A673 (cell line): ENCODE data around the gene CFI. TPM values are rescaled to one million over a fixed set of nuclear protein-coding genes. Genes with fewer than 3 reads are reported as not detected.

Experiments
- BruUV-seq: library from RNA; stranded (reverse); fragments of 400-500 nt; replicated peaks from 2 replicates; lab custom pipeline; 2021; lab: Mats Ljungman, UMichigan
- CTCF ChIA-PET: fragments of 300-600 bp; sonication (Branson Sonifier 250); formaldehyde crosslinking; loops from one replicate; lab custom pipeline; 2022; ENCODE audit warnings: antibody characterized with exemption; lab: Charles Lee
- POLR2A ChIA-PET: fragments of 300-600 bp; sonication (Branson Sonifier 250); formaldehyde crosslinking; loops from one replicate; lab custom pipeline; 2022; ENCODE audit warnings: antibody characterized with exemption; ENCODE audit not compliant: low non-redundant PET; lab: Charles Lee
- DNase-seq: peaks from one replicate; pipeline ENCODE4 v3.0.0-alpha.2; 2015; ENCODE audit warnings: low spot score
- H3K27ac ChIP-seq: fragments of 200-600 bp; sonication (generic); 2 replicates; pipeline ENCODE4 v1.5.1; 2016; ENCODE audit warnings: mixed run types, low read depth, mild to moderate bottlenecking, mixed read lengths, antibody characterized with exemption, low read length; ENCODE audit not compliant: poor library complexity, severe bottlenecking
- H3K27me3 ChIP-seq: fragments of 200-600 bp; sonication (generic); replicated peaks from 2 replicates; pipeline ENCODE4 v1.6.1; 2017; ENCODE audit warnings: mixed run types, low read depth, mild to moderate bottlenecking, mixed read lengths, antibody characterized with exemption, low read length; ENCODE audit not compliant: insufficient read depth, poor library complexity
- H3K36me3 ChIP-seq: fragments of 200-600 bp; sonication (generic); 2 replicates; pipeline ENCODE4 v1.6.1; 2016; ENCODE audit warnings: mixed run types, mild to moderate bottlenecking, mixed read lengths, antibody characterized with exemption, low read length; ENCODE audit not compliant: insufficient read depth, poor library complexity, severe bottlenecking
- H3K4me1 ChIP-seq: fragments of 200-600 bp; sonication (generic); 2 replicates; pipeline ENCODE4 v1.6.1; 2017; ENCODE audit warnings: mixed run types, mild to moderate bottlenecking, mixed read lengths, antibody characterized with exemption, low read length; ENCODE audit not compliant: insufficient read depth, poor library complexity, severe bottlenecking
- H3K4me3 ChIP-seq: fragments of 200-600 bp; sonication (generic); 2 replicates; pipeline ENCODE4 v1.5.1; 2016; ENCODE audit warnings: low read depth, mixed run types, mild to moderate bottlenecking, mixed read lengths, low read length; ENCODE audit not compliant: poor library complexity, severe bottlenecking
- H3K9me3 ChIP-seq: fragments of 200-600 bp; sonication (generic); 2 replicates; pipeline ENCODE4 v1.6.1; 2016; ENCODE audit warnings: mixed run types, low read depth, mild to moderate bottlenecking, mixed read lengths, antibody characterized with exemption, low read length; ENCODE audit not compliant: poor library complexity, severe bottlenecking
- EZH2 ChIP-seq: fragments of 200-600 bp; sonication (generic); IDR thresholded peaks from 2 replicates; pipeline ENCODE4 v1.6.1; 2017; ENCODE audit warnings: borderline replicate concordance, low read depth, mild to moderate bottlenecking, mixed read lengths, antibody characterized with exemption, low read length; ENCODE audit not compliant: poor library complexity, severe bottlenecking
- intact Hi-C: fragments of 100-400 bp; cut with micrococcal nuclease; formaldehyde crosslinking; loops from one replicate; pipeline ENCODE4 v1.10.0; 2022; ENCODE audit not compliant: unreplicated experiment
- total RNA-seq: library from RNA; stranded (reverse); gene quantifications from 2 replicates; pipeline ENCODE4 v1.2.3, GENCODE V29; 2021
- TF ChIP-seq, protein P1 (sequence below): fragments of 300-800, 200-600 bp; sonication (generic); conservative IDR thresholded peaks from 2 replicates; pipeline ENCODE4 v1.5.1; 2017; ENCODE audit warnings: low read depth, mild to moderate bottlenecking, antibody characterized with exemption, low read length, moderate library complexity, mixed read lengths

CFI gene
- total RNA-seq, 1 experiment from 2014 or later: 0.86 TPM

- Histone ChIP-seq H3K9me3 (no peaks in the 10 kb centered on the region), H3K4me1 (peaks cover 7% of the 10 kb centered on the region), H3K36me3 (peaks cover 25% of the 10 kb centered on the region), H3K4me3 (no peak overlapping the region), H3K27me3 (no peaks in the 10 kb centered on the region), H3K27ac (no peak overlapping the region)
- ChIA-PET CTCF (interaction anchor here (0.5 kb wide), 1 partner anchor 28 kb away, joined by 4 read pairs; no protein-coding TSS in a partner anchor), POLR2A (no interaction called here)
- intact Hi-C loops: no loop called here
- TF ChIP-seq EZH2: no peak
- TF ChIP-seq, protein P1, sequence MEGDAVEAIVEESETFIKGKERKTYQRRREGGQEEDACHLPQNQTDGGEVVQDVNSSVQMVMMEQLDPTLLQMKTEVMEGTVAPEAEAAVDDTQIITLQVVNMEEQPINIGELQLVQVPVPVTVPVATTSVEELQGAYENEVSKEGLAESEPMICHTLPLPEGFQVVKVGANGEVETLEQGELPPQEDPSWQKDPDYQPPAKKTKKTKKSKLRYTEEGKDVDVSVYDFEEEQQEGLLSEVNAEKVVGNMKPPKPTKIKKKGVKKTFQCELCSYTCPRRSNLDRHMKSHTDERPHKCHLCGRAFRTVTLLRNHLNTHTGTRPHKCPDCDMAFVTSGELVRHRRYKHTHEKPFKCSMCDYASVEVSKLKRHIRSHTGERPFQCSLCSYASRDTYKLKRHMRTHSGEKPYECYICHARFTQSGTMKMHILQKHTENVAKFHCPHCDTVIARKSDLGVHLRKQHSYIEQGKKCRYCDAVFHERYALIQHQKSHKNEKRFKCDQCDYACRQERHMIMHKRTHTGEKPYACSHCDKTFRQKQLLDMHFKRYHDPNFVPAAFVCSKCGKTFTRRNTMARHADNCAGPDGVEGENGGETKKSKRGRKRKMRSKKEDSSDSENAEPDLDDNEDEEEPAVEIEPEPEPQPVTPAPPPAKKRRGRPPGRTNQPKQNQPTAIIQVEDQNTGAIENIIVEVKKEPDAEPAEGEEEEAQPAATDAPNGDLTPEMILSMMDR: no peak
- no TSS peak for BruUV-seq
- no peak for DNase-seq
Measured at GRCh38 chr4:109698656-109699055, 103.1 kb downstream of the CFI start.

- CTCF ChIA-PET: no interaction called here
- TF ChIP-seq, protein P1: no peak
- no peak for TF ChIP-seq EZH2
- intact Hi-C loops: no loop called here
- no TSS peak for BruUV-seq
- peaks cover 50% of the 10 kb centered on the region for H3K36me3 ChIP-seq
- DNase-seq: no peak
- no peaks in the 10 kb centered on the region for H3K4me1 ChIP-seq
- H3K27ac ChIP-seq: no peak overlapping the region
- no peaks in the 10 kb centered on the region for H3K27me3 ChIP-seq
- POLR2A ChIA-PET: no interaction called here
- no peak overlapping the region for H3K4me3 ChIP-seq
- no peaks in the 10 kb centered on the region for H3K9me3 ChIP-seq
Measured at GRCh38 chr4:109691411-109691920, 110.3 kb downstream of the CFI start.

Other genes starting within 250 kb of the CFI start
- gene MCUB, start 241.8 kb downstream of the CFI start, total RNA-seq: 30.0 and 35.8 TPM in 2 replicates
- gene CASP6, start 98.6 kb downstream of the CFI start, total RNA-seq: 30.5 and 33.0 TPM in 2 replicates
- 34.5 and 36.9 TPM in 2 replicates for gene PLA2G12A, start 71.9 kb downstream of the CFI start, total RNA-seq
- 56.0 and 67.6 TPM in 2 replicates for gene GAR1, start 13.8 kb upstream of the CFI start, total RNA-seq
- 0.28 and 0.47 TPM in 2 replicates for gene RRH, start 26.0 kb upstream of the CFI start, total RNA-seq
- 0.26 and 0.33 TPM in 2 replicates for gene LRIT3, start 46.1 kb upstream of the CFI start, total RNA-seq
- gene EGF, start 110.9 kb upstream of the CFI start, total RNA-seq: 24.6 and 26.7 TPM in 2 replicates